ENCODE data around the gene TOX3. TPM values are rescaled to one million over a fixed set of nuclear protein-coding genes. Genes with fewer than 3 reads are reported as not detected.

Gene TOX3
- total RNA-seq, 1 donor from 2014 or later: not detected

GRCh38 chr16:52563767-52564611 is 17.0 kb upstream of the TOX3 start:
- intact Hi-C loops (cut with micrococcal nuclease): no loop called here

- intact Hi-C loops (cut with micrococcal nuclease): no loop called here
Measured at GRCh38 chr16:52562770-52563169, 15.8 kb upstream of the TOX3 start.

- intact Hi-C loops (cut with micrococcal nuclease): no loop called here
Measured at GRCh38 chr16:52561910-52562741, 15.2 kb upstream of the TOX3 start.

- intact Hi-C loops (cut with micrococcal nuclease): no loop called here
Measured at GRCh38 chr16:52558448-52558847, 11.5 kb upstream of the TOX3 start.

GRCh38 chr16:52557236-52557635 is 10.3 kb upstream of the TOX3 start:
- intact Hi-C loops (cut with micrococcal nuclease): no loop called here

- intact Hi-C loops (cut with micrococcal nuclease): no loop called here
Measured at GRCh38 chr16:52556083-52556482, 9.1 kb upstream of the TOX3 start.

GRCh38 chr16:52555572-52555971 is 8.6 kb upstream of the TOX3 start:
- intact Hi-C loops (cut with micrococcal nuclease): no loop called here

GRCh38 chr16:52554334-52554733 is 7.4 kb upstream of the TOX3 start:
- intact Hi-C loops (cut with micrococcal nuclease): no loop called here

- intact Hi-C loops (cut with micrococcal nuclease): no loop called here
Measured at GRCh38 chr16:52553322-52553721, 6.4 kb upstream of the TOX3 start.

GRCh38 chr16:52552643-52553042 is 5.7 kb upstream of the TOX3 start:
- intact Hi-C loops (cut with micrococcal nuclease): no loop called here

GRCh38 chr16:52549011-52549692 is 2.2 kb upstream of the TOX3 start:
- intact Hi-C loops (cut with micrococcal nuclease): no loop called here

- intact Hi-C loops (cut with micrococcal nuclease): no loop called here
Measured at GRCh38 chr16:52548261-52549010, 1.5 kb upstream of the TOX3 start.

- intact Hi-C loops (cut with micrococcal nuclease): no loop called here
Measured at GRCh38 chr16:52547834-52548215, 882 bp upstream of the TOX3 start.

- intact Hi-C loops (cut with micrococcal nuclease): no loop called here
Measured at GRCh38 chr16:52546291-52547003, 496 bp downstream of the TOX3 start.

- intact Hi-C loops (cut with micrococcal nuclease): no loop called here
Measured at GRCh38 chr16:52545898-52546266, 1.1 kb downstream of the TOX3 start.

GRCh38 chr16:52545222-52545897 is 1.6 kb downstream of the TOX3 start:
- intact Hi-C loops (cut with micrococcal nuclease): no loop called here

- intact Hi-C loops (cut with micrococcal nuclease): no loop called here
Measured at GRCh38 chr16:52544703-52545102, 2.2 kb downstream of the TOX3 start.

- intact Hi-C loops (cut with micrococcal nuclease): no loop called here
Measured at GRCh38 chr16:52543654-52544053, 3.3 kb downstream of the TOX3 start.

GRCh38 chr16:52540910-52541309 is 6.0 kb downstream of the TOX3 start:
- intact Hi-C loops (cut with micrococcal nuclease): no loop called here

- intact Hi-C loops (cut with micrococcal nuclease): no loop called here
Measured at GRCh38 chr16:52539191-52539590, 7.8 kb downstream of the TOX3 start.

All from T-helper 2 cell treated with Interferon-gamma antibody and Interleukin-4, amounts not matched to agents 100 ng/mL and 5 ng/mL, for 36 hours (primary cell).